GM21367 (cell line): ENCODE measurements around the gene CAD.

Experiments used
- ATAC-seq: cut with Tn5 transposase; IDR thresholded peaks from one replicate; pipeline ENCODE4 v1.9.1; 2021; ENCODE audit not compliant: unreplicated experiment

Gene CAD

DNA sequence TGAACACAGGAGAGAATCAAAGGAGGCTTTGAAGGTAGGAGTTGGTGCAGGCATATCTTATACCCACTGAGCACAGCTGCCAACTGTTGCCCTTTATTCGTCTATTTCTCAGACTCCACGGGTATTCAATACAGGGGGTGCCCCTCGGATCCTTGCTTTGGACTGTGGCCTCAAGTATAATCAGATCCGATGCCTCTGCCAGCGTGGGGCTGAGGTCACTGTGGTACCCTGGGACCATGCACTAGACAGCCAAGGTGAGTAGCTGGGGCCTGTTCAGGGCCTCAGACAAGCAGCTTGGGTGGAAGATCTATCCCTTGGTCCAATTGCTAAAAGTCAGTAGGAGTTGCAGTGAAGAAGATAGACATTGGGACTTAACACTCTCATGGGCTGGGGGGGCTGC, 5.2 kb downstream of the CAD start:
- ATAC-seq = no peak

DNA sequence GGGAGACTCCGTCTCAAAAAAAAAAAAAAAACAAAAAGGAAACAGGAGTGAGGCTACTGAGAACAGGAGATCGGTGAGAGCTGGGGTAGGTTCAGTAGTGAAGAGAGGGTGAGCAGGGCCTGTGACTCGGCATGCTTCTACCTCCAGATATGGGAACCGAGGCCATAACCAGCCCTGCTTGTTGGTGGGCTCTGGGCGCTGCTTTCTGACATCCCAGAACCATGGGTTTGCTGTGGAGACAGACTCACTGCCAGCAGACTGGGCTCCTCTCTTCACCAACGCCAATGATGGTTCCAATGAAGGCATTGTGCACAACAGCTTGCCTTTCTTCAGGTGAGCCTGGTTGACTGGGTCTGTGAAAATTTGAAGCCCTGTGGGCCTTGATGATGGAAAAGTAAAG, 6.2 kb downstream of the CAD start:
- no peak for ATAC-seq

DNA sequence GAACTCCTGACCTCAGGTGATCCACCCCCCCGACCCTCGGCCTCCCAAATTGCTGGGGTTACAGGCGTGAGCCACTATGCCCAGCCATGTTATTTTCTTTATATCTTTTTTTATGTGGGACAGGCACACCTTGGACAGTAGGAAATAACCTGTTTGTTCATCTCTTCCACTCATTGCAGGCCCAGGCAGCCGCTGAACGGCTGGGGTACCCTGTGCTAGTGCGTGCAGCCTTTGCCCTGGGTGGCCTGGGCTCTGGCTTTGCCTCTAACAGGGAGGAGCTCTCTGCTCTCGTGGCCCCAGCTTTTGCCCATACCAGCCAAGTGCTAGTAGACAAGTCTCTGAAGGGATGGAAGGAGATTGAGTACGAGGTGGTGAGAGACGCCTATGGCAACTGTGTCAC, 8.4 kb downstream of the CAD start:
- no peak for ATAC-seq

DNA sequence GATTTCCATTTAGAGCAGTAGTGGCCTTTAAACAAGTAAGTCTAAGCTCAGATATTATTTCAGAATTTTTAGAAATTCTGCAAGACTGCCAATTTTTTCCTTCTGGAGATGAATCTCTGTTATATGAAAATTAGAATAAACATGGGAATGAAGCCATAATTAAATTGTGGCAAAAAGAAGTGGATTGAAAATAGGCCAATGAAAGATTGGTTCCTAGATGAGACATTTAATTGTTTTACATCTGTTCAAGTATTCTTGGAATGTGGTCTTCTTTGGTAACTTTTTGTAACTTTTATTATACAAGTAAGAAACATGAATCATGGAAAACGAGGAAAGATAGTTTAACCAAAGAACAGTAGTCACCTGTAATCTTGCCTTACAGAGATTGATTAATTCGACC, 10.3 kb downstream of the CAD start:
- no peak for ATAC-seq

DNA sequence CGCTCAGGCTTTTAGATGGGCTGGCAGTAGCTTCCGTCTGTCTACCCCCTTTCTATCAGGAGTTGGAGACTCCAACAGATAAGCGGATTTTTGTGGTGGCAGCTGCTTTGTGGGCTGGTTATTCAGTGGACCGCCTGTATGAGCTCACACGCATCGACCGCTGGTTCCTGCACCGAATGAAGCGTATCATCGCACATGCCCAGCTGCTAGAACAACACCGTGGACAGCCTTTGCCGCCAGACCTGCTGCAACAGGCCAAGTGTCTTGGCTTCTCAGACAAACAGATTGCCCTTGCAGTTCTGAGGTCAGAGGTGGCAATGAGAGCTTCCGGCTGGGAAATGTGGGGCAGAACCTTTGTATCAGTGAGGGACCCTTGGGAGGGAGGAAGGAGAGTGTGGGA, 14.8 kb downstream of the CAD start:
- ATAC-seq = no peak

DNA sequence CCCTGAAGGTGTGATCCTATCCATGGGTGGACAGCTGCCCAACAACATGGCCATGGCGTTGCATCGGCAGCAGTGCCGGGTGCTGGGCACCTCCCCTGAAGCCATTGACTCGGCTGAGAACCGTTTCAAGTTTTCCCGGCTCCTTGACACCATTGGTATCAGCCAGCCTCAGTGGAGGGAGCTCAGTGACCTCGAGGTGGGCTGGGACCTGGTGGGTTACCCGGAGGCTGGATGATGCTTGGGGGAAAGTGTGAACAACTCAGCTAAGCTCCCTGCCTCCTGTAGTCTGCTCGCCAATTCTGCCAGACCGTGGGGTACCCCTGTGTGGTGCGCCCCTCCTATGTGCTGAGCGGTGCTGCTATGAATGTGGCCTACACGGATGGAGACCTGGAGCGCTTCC, 16.2 kb downstream of the CAD start:
- ATAC-seq = no peak

DNA sequence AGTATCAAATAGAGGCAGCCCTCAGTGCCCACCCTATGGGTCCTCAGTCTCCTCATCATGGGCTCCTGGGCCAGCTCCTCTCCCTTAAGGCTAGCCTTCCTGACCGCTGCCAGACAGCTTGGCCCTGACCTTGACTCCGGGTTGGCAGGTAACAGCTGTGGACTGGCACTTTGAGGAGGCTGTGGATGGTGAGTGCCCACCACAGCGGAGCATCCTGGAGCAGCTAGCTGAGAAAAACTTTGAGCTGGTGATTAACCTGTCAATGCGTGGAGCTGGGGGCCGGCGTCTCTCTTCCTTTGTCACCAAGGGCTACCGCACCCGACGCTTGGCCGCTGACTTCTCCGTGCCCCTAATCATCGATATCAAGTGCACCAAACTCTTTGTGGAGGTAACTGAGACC, 19.0 kb downstream of the CAD start:
- no peak for ATAC-seq

DNA sequence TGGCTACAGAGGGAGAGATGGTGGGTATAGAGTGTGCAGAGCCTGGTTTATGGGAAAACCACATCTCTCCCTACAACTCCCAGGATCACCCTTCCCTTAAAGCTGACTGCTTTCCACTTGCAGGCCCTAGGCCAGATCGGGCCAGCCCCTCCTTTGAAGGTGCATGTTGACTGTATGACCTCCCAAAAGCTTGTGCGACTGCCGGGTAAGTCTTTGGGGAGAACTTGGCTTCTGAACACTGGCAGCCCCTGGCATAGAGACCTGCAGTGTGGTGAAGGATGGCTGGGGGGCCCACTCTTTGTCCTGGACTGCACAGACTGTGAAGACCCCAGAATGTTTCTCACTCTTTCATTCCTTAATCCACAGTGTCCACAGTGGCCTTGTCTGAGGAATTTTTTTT, 19.5 kb downstream of the CAD start:
- ATAC-seq = no peak

DNA sequence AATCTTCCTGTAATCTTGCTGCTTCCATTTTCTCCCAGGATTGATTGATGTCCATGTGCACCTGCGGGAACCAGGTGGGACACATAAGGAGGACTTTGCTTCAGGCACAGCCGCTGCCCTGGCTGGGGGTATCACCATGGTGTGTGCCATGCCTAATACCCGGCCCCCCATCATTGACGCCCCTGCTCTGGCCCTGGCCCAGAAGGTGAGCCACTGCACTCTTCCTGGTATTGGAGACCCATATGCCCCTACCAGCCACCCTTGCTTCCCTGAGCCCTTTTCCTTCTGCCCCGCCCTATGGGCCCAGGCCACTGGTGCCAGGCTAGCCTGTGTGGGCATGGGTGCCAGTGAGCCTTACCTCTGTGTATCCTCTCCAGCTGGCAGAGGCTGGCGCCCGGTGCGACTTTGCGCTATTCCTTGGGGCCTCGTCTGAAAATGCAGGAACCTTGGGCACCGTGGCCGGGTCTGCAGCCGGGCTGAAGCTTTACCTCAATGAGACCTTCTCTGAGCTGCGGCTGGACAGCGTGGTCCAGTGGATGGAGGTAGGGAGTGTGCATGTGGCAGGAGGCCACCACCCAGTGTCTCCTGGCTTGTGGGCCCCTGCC, 20.3 kb downstream of the CAD start:
- ATAC-seq = no peak

DNA sequence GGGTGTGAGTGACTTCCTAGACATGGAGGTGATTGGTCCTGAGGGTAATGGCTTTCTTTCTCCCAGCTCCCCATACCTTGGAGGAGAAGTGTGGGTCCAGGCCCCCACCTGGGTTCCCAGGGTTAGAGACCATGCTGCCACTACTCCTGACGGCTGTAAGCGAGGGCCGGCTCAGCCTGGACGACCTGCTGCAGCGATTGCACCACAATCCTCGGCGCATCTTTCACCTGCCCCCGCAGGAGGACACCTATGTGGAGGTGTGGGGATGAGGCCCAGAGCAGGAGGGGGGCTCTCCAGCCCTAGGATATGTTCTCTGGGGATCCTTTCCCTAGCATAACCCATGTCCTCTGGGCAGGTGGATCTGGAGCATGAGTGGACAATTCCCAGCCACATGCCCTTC, 21.8 kb downstream of the CAD start:
- no peak for ATAC-seq

DNA sequence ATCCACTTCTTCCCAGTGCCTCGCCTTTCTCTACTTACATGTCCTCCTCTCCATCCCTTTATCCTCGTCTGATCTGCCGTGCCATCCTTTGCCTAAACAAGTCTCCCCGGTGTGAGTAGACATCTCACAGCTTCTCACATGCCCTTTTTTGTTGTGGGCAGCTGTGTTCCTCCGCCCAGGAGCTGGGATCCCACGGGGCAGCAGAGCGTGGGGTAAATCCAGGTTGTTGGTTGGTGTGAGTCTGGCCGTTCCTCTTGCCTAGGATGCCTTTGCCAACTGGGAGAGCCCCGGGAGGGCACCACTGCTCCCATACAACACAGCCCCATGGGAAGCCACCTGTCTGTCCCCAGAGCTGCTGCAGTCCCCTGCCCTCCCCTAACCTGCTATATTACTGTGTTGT, 23.2 kb downstream of the CAD start:
- ATAC-seq = no peak

DNA sequence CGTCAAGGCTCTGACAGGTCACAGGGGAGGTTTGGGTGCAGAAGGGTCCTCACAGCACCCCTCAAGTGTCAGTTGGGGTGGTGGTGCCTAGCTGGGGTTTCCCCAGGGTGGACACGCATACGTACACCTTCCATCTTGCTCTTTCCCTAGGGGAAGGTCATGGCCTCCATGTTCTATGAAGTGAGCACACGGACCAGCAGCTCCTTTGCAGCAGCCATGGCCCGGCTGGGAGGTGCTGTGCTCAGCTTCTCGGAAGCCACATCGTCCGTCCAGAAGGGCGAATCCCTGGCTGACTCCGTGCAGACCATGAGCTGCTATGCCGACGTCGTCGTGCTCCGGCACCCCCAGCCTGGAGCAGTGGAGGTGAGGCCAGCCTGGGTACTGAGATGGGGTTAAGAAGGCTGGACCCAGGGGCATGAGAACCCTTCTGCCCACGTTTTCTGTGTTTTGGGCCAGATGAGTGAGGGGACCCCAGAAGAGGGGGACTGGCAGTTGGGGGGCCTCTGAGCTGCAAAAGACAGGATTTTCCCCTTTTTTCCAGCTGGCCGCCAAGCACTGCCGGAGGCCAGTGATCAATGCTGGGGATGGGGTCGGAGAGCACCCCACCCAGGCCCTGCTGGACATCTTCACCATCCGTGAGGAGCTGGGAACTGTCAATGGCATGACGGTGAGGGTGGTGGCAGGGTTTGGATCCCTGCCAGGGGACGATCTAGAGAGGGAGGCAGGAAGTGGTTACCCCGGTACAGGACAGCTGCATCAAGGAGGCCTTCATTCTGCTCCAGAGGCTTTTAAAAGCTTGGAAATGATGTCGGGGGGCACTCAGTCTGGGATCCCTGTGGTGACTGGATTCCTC, 24.8 kb downstream of the CAD start:
- no peak for ATAC-seq

DNA sequence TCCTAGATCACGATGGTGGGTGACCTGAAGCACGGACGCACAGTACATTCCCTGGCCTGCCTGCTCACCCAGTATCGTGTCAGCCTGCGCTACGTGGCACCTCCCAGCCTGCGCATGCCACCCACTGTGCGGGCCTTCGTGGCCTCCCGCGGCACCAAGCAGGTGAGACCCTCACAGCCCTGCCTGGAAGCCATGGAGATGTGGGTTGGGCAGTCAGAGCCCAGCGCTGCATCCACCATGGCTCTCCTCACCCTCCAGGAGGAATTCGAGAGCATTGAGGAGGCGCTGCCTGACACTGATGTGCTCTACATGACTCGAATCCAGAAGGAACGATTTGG, 25.4 kb downstream of the CAD start:
- ATAC-seq = no peak

DNA sequence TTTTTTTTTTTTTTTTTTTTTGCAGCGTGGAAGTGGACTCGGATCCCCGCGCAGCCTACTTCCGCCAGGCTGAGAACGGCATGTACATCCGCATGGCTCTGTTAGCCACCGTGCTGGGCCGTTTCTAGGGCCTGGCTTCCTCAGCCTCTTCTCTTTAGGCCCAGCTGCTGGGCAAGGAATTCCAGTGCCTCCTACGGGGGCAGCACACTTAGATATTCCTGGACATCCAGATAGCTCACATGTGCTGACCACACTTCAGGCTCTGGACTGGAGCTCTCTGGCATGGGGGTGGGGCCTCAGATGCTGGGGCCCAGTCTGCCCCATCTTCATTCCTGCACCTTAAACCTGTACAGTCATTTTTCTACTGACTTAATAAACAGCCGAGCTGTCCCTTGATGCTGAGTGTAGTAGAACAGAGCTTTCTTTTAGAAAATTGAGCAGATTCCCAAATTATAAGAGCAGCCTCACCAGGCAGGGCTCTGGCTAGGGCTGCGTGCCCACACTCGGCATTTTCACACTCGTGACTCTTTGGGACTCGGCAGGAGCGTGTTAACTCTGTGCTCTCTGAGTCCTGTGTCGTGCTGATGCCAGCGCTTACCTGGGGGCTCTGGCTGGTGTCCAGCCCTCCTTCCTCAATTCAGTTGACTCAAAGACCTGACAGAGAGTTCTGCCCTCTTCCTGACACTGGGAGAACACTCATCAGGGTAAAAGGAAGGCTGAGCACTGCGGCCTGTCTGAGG, 26.4 kb downstream of the CAD start:
- ATAC-seq = no peak

DNA sequence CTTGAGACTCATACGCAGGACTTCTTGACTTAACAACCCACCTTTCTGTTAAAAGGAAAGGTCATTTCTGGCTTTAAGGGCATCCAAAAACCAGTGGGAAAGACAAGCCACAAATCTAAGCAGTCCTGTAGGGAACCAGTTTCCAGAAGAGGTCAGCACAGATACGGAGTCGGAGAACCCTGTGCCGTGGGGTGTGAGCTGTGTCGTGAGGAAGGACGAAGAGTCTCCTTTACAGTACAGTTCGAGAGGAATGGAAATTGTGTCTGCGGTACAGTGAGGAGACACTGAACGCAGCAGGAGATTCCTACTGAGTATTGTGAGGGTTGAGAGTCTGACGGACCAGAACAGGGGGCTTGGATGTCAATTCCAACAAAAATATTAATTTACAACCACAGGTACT, 27.9 kb downstream of the CAD start:
- no peak for ATAC-seq

DNA sequence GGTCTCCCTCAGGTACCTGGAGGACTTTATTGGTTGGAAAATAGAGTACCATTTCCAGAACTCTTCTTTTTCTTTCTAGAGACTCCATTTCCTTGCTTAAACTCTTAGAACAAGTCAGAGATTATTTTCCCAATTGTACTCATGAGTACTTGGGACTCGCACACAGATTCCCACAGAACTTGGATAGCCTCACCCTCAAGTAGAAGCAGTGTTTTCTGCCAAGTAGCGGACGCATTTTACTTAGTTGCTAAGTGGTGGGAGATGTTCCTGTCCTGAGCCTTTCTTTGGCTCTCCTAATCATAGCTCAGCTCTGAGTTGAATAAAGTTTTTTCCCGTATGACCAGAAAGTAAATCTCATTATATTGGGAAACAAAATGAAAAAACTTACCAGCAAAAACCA, 28.5 kb downstream of the CAD start:
- ATAC-seq = no peak

DNA sequence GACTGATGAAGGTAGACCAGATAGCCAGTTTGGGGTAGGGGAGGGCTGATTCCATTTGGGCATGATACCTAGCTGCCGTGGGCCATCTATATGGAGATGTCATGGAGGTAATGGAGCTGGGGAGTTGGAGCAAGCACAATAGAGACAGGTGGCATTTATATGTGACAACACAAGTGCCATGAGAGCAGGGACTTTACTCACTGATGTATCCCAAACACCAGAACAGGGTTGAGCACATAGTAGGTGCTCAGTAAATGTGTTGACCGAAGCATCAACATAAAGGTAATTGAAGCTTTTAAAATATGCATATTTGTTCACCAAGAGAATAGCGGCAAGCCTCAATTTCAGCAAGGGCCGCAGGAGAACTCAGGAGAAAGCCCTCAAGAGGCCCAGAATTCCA, 30.7 kb downstream of the CAD start:
- ATAC-seq = no peak

DNA sequence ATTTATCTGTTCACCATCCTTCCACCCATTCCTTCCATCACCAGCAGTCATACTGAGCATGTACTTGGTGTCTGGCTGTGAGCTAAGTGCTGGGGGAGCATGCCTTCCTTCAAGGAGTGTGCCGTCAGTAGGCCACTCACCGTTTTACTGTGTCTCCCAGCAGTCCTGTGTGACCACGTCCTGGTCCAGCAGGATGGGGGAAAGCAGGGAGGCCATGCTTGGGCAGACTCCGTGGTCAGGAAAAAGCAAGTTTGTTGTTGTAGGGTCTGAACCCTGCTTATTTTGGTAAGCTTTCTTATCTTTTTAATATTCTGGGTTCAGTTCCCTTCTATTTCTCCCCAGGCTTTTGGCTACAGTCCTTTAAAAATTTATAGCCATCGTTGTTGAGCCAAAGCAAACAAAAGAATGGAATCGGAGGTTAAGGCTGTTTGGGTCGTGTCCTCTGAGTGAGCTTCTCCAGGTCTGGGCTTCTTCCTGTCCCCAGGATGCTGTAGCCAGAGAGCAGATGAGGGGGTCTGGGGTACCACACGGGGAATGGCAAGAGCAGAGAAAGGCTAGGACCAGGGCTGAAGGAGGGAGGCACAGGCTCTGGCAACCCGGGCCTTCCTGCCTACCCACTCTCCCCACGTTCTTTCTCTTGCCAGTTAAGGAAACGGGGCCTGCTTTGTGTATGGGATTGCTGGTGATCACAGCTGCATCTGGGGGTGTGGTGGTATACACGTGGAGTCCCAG, 32.2 kb downstream of the CAD start:
- no peak for ATAC-seq

DNA sequence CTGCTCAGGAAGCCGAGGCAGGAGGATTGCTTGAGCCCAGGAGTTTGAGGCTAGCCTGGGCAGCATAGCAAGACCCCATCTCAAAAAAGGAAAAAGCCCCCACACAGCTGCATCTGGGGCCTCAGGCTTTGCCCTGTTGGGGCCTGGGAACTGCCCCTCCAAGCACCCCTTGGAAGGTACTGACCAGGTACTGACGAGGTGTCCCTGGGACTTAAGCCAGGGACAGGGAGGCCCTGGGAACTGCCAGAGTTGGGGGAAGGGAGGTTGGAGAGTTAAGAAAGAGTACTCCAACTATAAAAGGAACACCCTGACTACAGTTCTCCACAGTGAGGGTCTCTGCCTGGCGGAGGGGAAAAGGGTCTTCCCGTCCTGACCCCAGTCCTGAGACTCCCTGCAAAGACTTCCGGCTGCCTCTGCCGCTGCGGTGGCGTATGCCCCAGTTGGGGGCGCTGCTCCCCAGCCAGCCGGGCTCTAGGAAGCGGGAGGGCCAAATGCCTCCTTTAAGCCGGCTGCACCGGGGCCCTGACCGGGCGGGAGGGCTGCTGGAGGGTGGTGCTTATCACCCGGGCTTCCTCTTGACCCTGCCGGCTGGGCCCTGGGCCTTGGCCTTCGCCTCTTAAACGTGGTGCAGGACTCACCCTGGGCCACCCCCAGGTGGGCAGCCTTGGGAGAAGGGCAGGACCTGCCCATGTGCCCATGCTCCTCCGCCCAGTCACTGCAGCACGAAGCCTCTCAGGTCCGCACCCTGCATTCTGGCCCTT, 32.9 kb downstream of the CAD start:
- ATAC-seq = no peak

DNA sequence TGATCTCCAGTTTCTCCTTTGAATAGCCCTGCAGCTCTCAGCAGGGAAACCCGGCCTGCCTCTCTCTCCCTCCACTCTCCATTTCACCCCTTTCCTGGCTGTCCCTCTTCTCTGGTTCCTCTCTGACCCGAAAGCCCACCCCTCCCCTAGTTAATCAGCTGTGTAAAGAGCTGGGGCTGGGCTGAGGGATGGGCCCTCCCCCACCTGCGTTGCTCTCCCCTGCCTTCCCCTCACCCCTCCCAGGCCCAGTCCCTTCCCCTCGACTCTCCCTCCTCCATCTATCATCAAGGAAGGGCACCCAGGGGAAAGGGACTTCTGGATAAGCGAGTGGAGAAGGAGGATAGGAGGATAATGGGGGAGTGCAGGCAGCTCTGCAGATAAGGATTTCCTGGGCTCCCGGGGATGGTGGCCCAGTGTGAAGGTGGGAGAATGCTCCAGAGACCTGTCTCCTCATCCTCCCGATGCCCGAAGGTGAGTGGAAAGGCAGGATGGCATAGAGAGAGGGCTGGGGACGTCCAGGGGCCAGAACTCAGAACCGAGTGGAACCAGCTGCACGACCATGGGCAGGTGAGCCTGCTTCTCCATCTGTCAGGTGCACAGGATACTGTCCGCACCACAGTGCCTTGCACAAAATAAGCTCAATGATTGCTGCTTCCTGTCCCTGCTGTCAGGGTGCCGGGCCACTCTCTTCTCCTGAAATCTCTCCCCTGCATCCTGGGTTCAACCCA, 33.6 kb downstream of the CAD start:
- no peak for ATAC-seq
